ENCODE results near the gene FBXW4. TPM values are rescaled to one million over a fixed set of nuclear protein-coding genes. Genes with fewer than 3 reads are reported as not detected.

Gene FBXW4
- polyA plus RNA-seq, 1 of the 3 experiments (the other 2 are of a cell fraction) = 27.6 TPM

- no peak for TF ChIP-seq RXRA (IDR thresholded peaks at IDR 0.05; ENCODE audit: borderline replicate concordance, low read depth)
- TF ChIP-seq POLR2AphosphoS5 (IDR thresholded peaks at IDR 0.05; ENCODE audit: low read depth, low read length) = no peak
Observed at GRCh38 chr10:101696632-101697031, 1.7 kb upstream of the FBXW4 start (continued).

- peak overlapping the region; percentile 96 for H2AFZ ChIP-seq (ENCODE audit: low read depth)
- no peaks in the 10 kb centered on the region for H3K9me2 ChIP-seq
- POLR2A ChIA-PET = no interaction called here
- peak; percentile 17 for DNase-seq
- peak overlapping the region; percentile 100; the same call in 1 of the 2 replicates for H3K9ac ChIP-seq
- peaks cover 47% of the 10 kb centered on the region for H3K79me2 ChIP-seq (ENCODE audit: insufficient read depth)
- H3K4me2 ChIP-seq = peak overlapping the region; percentile 95
- peaks cover 16 to 23% of the 10 kb centered on the region in 2 experiments for H3K4me1 ChIP-seq (ENCODE audit: control insufficient read depth in 1 of 2, insufficient read depth in 2 of 2, low read depth in 1 of 2, low read length in 1 of 2)
- H3K4me3 ChIP-seq (ENCODE audit: low read depth in 2 of 2, low read length in 1 of 2) = peak overlapping the region; percentile 59 to 84
- no peaks in the 10 kb centered on the region for H3K27me3 ChIP-seq (ENCODE audit: insufficient read depth)
- TF ChIP-seq JUND (IDR thresholded peaks at IDR 0.05) (no peak), EP300 (IDR thresholded peaks at IDR 0.05; ENCODE audit: borderline replicate concordance in 1 of 2, low read depth in 1 of 2, low read length in 1 of 2) (no peak), TCF12 (IDR thresholded peaks at IDR 0.05) (no peak), CHD2 (IDR thresholded peaks at IDR 0.05; ENCODE audit: low read length, partially characterized antibody) (no peak), MXI1 (IDR thresholded peaks at IDR 0.05; ENCODE audit: low read depth, low read length) (no peak), GABPA (IDR thresholded peaks at IDR 0.05; ENCODE audit: low read depth) (no peak), MAX (IDR thresholded peaks at IDR 0.05; ENCODE audit: low read depth) (no peak), TEAD4 (IDR thresholded peaks at IDR 0.05; ENCODE audit: borderline replicate concordance, insufficient read depth) (no peak), SMC3 (IDR thresholded peaks at IDR 0.05; ENCODE audit: low read depth, low read length) (no peak), ELF1 (IDR thresholded peaks at IDR 0.05) (no peak), USF2 (IDR thresholded peaks at IDR 0.05; ENCODE audit: borderline replicate concordance, low read depth, low read length) (no peak), GATA2 (CRISPR knock-in tag; IDR thresholded peaks at IDR 0.05) (no peak), FOXM1 (IDR thresholded peaks at IDR 0.05; ENCODE audit: low read depth) (no peak), YY1 (IDR thresholded peaks at IDR 0.05; ENCODE audit: low read depth) (no peak), EZH2phosphoT487 (IDR thresholded peaks at IDR 0.05; ENCODE audit: borderline replicate concordance, low read depth) (no peak), PBX3 (IDR thresholded peaks at IDR 0.05) (no peak), IRF3 (IDR thresholded peaks at IDR 0.05; ENCODE audit: low read depth, low read length) (no peak), TAF1 (IDR thresholded peaks at IDR 0.05; ENCODE audit: borderline replicate concordance, low read depth, low read length) (no peak), REST (IDR thresholded peaks at IDR 0.05; ENCODE audit: low read depth, low read length) (no peak)
- 97% methylated on average over 6 of the region's 10 CpGs for WGBS (ENCODE audit: low lambda C conversion rate)
- peaks cover 10% of the 10 kb centered on the region for H3F3A ChIP-seq (replicated peaks; ENCODE audit: insufficient read depth)
- CTCF ChIA-PET = interaction anchor here (1.1 to 3.0 kb wide), 2 partner anchors 93 to 145 kb away, joined by 3 to 15 read pairs; no protein-coding TSS in a partner anchor
- no peaks in the 10 kb centered on the region for H3K9me3 ChIP-seq
- peak overlapping the region; percentile 83 to 94; a peak in 2 of 4 replicates for H3K27ac ChIP-seq (ENCODE audit: low read depth in 2 of 2, low read length in 1 of 2)
- H3K36me3 ChIP-seq (replicated peaks in 1 of 2; ENCODE audit: control insufficient read depth in 1 of 2, insufficient read depth in 2 of 2, low read length in 1 of 2) = no peaks in the 10 kb centered on the region
- H4K20me1 ChIP-seq (ENCODE audit: insufficient read depth) = no peaks in the 10 kb centered on the region; the same call in 1 of the 2 replicates
Observed at GRCh38 chr10:101695404-101695890, 477 bp upstream of the FBXW4 start.
